HG02885 (cell line): Measurements from ENCODE around the gene ALDH3A2.
A peak's percentile ranks its signal among the peaks of the same experiment; 100 is the strongest.

Experiments used
- ATAC-seq: cut with Tn5 transposase; IDR thresholded peaks from one replicate; pipeline ENCODE4 v1.9.1; 2021; ENCODE audit warnings: mild to moderate bottlenecking; ENCODE audit not compliant: unreplicated experiment, poor library complexity

The ALDH3A2 gene

DNA sequence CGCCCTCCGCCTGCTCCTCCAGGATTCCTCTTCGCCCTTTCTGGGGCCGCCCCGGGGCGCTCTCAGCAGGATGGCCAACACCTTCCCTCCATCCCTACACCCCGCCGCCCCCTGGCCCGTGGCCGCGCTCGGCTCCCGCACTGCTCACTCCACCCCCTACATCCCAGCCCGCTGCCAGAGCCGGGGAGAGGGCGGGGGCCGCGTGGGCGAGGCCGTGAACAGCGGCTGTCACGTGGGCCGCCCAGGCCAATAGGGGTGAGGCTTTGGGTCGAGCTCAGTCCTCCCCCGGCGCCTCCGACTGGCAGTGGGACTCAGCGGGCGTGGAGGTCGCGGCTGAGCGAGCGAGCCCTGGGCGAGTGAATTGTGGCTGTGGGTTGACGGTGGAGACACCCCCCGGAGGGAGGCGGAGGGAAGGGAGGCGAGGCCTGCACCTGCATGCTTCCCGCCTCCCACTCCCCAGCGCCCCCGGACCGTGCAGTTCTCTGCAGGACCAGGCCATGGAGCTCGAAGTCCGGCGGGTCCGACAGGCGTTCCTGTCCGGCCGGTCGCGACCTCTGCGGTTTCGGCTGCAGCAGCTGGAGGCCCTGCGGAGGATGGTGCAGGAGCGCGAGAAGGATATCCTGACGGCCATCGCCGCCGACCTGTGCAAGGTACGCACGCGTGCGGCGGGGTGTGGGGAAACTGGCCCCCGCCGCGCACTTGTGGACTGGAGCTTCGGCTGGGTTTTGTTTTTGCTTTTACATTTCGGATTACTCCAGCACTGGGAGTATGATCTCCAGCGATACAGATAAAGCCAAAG, at the start of gene ALDH3A2:
ALDH3A2 (plus strand) TSS at position 277 of the 799 bp plus-strand sequence; CDS start at position 498, 221 bp downstream.
- ATAC-seq = peak; percentile 93

DNA sequence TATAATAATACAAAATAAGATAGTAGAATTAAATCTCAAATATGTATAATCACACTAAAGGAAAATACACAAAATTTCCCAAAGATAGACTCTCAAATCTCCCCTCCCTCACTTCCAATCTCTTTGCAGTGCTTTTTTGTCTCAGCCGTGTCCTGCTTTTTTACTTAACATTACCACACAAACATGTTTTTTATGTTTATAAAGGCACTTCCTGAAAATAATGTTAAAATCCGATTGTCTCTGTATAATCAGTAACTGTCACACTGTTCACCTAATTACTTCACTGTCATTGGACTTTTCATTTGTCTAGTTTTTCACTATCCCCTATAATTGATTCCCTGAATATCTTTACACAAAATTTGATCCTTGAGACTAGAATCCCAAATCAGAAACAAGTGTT, 38.2 kb upstream of the ALDH3A2 start:
- ATAC-seq = no peak

DNA sequence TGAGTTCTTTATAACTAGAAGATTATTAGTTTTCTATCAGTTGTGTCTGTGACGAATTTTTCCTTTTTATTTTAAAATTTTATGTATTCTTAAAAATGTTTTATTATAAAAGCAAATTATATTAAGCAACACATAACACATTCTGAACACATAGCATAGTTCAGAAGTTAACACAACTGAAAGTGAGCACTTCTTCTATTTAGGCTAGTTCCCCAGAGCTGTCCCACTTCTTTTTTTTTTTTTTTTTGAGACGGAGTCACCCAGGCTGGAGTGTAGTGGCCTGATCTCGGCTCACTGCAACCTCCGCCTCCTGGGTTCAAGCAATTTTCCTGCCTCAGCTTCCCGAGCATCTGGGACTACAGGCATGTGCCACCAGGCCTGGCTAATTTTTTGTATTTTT, 37.7 kb upstream of the ALDH3A2 start:
- ATAC-seq = no peak

DNA sequence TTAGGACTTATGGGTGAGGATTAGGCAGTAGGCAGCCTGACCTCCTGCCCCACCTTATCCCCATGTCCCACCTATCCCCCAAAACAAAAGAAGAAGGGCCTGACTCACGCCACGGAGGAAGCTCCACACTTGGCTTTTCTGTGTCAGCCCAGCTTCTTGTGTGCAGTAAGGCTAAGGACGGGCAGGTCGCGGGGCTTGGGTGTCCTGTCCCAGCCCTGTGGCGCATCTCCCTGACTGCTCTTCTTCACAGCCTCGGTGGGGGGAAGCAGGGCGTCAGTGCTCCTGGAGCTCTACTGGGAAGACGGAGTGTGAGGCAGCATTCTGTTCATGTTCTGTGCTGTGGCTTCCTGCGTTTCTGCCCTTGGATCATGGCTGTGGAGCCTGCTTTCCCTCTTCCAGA, 34.6 kb upstream of the ALDH3A2 start:
- no peak for ATAC-seq

DNA sequence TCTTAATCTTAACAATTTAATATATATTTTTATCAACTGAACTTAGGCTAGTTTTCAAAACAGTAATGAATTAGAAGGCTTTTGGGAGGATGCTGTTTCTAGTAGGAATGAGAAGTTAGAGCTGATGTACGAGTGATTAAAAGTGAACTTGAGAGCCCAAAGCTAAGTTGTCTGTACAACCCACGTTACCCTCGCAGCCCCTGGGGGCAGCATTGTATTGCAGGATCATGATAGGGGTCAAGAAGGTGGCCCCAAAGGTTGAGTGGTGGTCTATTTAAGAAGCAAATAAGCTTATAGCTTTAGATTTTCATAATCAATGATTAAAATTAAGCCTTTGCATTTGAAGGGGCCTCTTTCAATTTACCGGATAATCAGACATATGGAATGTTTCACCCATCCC, 33.7 kb upstream of the ALDH3A2 start:
- ATAC-seq = no peak

DNA sequence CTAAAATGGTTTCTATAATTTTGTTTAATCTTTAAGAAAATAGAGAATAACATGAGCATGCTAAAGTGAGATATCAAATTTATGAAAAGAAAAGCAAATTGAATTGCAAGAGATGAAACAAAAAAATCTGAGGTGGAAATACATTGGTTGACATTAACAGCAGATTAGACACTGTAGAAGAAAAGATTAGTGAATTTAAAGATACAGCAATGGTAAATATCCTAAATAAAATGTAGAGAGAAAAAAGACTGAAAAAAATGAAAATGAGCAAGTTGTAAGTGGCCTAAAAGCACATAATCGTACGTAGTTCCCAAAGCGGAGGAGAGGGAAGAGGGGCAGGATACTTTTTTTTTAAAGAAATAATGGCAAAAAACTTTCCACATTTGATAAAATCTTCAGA, 30.5 kb upstream of the ALDH3A2 start:
- ATAC-seq = no peak

DNA sequence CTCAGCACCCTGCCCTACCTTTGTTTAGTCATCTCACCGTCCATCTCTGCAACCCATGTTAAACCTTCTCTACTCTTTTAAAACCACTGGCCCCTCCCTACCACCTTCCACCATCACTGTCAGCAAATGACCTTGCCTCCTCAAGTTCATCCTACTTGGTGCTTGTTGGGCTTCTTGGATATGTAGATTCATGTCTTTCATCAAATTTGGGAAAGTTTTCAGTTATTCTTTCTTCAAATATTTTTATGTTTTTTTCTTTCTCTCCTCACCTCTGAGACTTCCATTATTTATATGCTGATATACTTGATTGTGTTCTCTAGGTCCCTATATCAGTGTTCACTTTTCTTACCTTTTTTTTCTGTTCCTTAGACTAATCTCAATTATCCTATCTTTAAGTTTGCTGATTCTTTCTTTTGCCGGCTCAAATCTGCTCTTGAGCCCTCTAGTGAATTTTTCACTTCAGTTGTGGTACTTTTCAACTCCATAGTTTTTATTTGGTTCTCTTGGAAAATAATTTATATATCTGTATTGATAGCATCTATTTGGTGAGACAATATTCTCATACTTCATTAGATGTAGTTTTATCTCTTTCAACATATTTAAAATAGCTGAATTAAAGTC, 28.7 kb upstream of the ALDH3A2 start:
- no peak for ATAC-seq

DNA sequence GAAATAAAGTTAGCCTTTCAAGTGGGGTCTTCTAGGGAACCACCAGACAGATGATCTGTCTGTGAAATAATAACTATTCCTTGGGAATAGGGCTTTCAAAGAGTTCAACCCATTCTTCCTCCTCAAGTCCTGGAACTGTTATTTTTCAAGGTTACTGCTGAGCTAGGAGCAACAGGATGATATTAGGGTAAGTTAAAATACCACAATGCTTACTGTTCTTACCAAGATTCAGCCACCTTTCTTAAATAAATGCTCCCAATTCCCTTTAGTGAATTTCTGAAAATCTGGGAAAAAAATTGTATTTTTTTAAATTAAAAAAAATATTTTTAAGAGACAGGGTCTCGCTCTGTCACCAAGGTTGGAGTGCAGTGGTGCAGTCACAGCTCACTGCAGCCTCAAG, 26.9 kb upstream of the ALDH3A2 start:
- ATAC-seq = no peak

DNA sequence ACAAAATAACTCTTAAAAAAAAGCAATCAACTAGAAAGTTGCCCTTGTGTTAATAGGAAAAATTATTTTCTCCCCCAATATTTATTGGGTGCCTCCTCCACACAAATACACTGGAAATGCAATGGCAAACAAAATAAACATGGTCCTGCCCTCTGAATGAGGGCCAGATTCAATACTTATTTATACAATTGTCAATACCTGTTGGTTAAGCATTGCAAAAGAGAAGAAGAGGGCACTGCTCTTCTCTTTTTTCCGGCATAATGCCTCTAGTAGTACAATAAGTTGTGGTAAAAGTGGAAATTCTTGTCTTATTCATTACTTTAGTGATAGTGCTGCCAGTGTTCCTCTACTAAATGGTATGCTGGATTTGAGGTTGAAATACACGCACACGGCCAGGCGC, 22.5 kb upstream of the ALDH3A2 start:
- ATAC-seq = no peak

DNA sequence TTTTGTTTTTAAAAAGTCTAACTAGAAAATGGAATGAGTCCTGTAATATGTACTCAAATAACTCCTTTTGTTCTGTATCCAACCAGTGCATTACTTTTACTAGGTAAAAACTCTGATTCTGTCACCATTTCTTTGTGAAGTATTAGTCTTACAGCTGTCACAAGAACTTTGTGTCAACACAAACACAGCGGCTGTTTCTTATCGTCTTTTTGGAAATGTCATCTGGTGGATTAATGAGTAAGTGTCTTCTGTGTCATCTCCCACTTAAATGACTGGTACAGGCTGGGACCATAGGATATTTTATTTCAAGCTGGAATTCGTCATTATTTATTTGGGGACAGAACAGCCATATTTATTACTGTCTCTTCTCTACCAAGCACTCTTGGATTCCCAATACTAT, 19.1 kb upstream of the ALDH3A2 start:
- no peak for ATAC-seq

DNA sequence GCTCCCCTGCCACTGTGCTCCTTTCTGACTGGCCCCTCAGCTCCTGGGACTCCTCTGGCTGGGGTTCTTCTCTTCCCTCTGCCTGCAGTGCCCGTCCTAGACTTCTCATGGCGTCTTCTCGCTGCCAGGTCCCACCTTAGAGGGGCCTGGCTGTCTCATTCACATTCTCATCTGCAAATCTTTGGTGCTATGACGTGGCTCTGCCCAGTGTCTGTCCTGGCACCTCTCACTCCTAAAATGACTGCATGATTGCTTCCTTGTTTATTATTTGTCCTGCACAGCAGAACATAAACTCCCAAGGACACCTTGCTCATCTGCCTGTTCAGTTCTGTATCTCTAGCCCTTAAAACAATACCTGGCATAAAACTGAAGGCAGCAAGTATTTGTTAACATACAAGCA, 18.5 kb upstream of the ALDH3A2 start:
- no peak for ATAC-seq

DNA sequence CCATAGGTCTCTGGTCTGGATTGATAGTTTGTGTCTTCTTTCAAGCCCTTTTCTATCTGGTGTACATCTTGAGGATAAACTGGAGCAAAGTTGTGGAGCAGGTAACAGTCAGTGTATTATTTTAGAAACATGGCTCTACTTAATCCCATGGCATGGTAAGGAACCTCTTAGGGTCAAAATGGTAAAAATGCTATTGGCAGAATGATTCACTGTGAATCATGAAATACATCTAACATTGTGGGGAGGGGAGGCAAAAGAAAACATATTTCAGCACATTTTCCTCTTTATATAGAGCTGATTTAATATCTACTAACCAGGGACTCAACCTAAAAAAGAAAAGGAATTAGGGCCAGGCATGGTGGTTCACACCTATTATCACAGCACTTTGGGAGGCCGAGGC, 17.9 kb upstream of the ALDH3A2 start:
- ATAC-seq = no peak

DNA sequence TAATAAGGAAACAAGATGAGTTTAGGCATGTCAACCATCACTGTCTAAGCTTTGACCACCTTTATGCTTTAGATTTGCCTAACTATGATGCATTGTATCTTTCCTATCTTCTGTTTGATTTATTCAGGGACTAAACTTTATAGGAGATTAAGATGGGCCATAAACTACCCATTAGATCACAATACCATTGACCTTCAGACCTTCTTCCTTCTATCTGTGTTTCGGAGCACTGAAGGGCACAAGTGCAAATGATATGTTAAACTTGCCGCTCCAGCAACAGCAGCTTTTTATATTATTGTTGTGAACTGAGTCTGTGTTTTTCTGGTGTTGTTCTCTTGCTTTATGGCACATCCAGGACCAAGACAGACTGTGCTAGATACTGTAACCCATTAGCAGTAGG, 16.6 kb upstream of the ALDH3A2 start:
- ATAC-seq = no peak

DNA sequence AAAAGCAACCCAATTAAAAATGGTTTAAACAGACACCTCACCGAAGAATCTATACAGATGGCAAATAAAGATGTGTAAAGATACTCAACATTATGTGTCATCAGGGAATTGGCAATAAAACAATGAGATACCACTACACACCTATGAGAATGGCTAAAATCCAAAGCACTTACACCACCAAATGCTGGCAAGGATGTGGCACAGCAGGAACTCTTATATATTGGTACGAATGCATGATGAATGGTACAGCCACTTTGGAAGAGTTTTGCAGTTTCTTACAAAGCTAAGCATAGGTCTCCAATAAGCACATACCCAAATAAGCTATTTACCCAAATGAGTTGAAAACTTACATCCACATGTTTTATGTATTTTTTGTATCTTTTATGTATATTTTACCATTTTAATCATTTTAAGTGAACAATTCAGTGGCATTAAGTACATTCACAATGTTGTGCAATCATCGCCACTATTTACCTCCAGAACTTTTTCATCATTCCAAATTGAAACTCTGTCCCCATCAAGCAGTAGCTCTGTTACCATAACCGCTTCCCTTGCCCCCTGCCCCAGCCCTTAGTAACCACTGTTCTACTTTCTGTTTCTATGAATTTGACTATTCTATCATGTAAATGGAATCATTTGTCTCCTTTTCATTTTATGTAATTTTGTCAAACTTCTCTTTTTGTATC, 6.7 kb upstream of the ALDH3A2 start:
- no peak for ATAC-seq

DNA sequence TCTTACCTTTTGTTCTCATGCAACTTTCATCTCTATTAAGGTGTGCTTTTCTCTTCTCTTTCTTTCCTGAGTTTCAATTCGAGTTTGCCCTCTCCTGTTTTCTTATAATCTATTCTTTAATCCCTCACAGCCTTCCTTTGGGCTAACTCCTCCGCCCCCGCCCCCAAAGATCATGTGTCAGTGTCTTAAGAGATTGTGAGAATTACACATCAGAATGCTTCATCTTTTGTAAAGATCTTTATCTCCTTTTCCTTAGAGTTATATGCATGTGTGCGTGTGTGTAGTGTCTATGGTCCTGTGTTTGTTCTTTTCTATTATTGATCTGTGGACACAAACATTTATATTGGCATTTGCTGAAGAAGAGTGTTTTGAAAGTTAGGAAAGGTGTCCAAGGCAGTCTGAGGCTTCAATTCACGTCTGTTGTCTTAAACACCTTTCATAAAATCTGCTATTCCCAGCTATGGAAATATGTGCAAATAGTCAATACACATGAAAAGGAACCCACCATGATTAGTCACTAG, 6.1 kb upstream of the ALDH3A2 start:
- ATAC-seq = no peak

DNA sequence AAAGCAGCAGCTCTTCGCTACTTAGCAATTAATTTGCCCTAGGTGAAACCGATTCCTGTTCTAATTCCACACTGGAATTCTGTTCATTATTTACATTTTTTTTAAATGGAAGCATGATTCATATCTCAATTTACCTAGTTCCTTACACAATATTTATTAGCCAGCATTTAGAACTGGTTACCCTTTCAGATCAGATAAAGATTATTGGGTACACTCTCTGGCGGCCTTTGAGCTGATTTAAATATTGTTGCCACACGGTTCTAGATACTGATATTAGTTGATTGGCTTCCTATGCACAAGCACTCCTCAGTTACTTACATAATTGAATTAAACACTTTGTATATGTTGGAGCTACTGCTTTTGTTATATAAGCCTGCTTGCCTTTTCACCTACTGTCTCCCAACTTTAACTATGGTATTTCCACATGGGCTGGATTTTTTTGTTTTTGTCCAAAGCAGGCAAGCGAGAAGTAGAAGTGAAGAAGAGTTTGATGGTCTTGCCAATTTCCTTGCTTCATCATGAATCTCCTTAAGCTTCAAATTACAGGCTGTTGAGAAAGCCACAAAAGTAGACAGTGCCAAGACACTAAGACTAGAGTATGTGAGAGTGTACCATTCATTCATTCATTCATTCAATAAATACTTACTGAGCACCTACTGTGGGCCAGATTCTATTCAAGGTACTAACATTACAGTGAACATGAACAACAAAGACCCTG, 3.9 kb upstream of the ALDH3A2 start:
- no peak for ATAC-seq

DNA sequence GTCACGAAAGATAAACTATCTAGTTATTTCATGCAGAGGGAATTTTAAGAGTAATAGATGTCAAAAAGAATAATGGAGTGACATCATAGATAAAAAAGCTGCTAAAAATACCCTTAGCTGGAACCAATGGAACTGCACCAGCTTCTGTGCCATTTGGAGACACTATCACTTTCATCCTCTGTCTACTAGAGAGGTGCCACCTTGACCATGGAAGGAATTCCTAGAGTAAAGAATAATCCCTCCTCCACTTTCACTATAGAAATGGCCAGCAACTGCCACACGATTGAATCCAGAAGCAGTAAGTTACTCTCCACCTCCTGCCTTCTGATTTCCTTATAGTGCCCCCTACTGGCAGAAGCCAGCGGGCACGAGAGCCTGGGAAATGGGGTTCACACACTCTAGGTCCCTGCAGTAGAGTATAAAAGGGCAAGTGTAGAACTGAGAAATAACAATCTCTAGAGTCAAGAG, 2.8 kb upstream of the ALDH3A2 start:
- no peak for ATAC-seq

DNA sequence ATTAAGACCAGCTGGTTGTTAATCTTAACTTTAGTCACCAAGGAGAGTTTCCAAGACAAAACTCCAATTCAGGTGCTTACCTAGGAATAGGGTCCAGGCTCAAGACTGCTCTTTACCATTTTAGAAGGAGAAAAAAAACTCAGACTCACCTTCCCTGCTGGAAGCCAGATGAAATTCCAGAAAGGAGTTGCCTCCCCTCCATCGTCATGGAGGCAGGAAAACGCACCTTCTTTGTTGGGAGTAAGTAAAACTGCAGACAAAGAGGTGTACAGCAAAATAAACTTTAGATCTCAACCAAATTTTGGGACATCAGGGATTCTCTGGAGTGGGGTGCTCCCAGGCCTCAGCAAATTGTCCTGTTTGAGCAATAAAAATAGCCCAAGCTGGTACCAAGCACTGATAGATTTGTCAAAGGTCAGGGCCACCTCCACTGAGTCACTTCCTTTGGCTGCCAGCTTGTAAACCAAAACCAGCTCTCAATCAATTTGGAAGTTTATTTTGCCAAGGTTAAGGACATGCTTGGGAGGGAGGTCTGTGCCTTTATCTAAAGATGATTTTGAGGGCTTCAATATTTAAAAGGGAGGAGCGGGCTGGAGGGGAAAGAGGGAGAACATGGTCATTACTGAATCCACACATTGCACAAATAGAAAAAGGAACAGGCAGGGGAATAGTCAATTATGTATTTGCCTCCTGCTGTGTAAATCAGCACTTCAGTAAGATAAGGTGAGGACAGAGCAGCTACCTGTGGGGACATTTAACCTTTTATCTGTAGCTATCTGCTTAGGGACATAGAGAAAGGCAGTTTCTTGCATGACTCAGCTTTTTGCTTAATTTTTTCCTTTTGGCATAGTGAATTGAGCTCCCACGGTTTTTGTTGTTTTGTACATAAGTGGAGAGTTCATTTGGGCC, 1.5 kb upstream of the ALDH3A2 start:
- ATAC-seq = no peak

DNA sequence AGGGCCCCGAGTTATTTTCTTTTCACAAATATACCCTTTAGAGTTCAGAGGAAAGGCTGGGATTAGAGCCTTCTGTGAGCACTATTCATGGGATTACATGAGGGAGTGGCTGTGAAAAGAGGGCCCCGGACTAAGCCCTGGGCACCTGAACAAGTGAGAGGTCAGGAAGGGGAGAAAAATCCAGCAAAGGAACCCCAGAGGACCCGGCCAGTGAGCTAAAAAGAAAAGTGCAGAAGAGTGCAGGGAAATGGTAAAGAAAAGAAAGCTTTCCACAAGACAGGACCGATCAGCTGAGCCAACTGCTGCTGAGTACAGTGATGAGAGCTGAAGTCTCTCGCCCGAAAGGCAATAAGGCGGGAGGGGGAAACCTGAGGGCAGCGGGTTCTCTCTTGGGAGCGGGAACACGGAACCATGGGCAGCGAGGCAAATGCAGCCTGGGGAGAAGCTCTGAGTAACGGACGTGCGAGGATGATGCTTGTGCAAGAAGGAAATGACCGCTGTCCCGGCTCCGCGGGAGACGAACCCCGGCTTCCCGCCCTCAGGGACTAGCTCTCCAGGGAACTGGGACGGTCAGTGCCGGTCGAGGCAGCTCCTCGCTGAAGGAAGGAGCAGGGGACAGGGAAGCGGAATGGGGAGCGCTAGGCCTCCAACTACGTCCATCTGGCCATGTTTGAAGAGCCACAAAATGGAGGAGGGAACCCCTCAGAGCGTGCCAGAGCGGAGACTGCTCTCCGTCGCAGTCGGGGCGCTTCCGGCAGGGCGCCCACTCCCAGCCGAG, 665 bp upstream of the ALDH3A2 start:
- ATAC-seq = peak; percentile 35
